Measurements from ENCODE around the gene ARHGEF7. TPM values are rescaled to one million over a fixed set of nuclear protein-coding genes. Genes with fewer than 3 reads are reported as not detected.

ARHGEF7 gene
- total RNA-seq, 2 donors from 2014 or later, result 117 to 152 TPM

DNA sequence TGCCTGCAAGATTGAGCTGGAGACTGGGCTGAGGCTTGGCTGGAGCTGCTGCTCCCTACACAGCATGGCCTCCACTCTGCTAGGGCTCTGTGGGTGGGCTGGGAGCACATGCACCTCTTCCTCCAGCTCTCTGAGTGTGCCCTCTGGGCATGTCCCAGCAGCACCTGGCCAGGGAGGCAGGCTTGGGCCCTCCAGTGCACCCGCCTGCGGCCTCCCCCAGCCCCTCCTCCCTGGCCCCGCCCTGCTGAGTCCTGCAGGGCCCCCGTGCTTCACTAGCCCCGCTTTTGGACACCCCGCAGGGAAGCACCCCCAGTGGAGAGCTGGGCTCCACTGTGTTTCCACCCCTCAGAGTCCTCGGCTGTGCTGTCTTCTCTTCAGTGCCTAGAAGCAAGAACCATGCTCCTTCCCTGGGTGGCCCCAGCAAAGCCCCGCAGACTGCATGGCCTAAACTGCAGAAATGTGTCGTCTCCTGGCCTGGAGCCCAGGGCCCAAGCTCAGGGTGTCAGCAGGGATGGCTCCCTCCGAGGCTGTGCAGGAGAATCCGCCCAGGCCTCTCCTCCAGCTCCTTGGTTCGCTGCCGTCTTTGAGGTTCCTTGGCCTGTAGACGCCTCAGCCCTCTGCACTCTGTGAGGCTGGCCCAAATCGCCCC lies 200.4 kb downstream of the ARHGEF7 start:
- TF ChIP-seq, protein P1, sequence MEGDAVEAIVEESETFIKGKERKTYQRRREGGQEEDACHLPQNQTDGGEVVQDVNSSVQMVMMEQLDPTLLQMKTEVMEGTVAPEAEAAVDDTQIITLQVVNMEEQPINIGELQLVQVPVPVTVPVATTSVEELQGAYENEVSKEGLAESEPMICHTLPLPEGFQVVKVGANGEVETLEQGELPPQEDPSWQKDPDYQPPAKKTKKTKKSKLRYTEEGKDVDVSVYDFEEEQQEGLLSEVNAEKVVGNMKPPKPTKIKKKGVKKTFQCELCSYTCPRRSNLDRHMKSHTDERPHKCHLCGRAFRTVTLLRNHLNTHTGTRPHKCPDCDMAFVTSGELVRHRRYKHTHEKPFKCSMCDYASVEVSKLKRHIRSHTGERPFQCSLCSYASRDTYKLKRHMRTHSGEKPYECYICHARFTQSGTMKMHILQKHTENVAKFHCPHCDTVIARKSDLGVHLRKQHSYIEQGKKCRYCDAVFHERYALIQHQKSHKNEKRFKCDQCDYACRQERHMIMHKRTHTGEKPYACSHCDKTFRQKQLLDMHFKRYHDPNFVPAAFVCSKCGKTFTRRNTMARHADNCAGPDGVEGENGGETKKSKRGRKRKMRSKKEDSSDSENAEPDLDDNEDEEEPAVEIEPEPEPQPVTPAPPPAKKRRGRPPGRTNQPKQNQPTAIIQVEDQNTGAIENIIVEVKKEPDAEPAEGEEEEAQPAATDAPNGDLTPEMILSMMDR (IDR thresholded peaks at IDR 0.05), result no peak
- H3K4me3 ChIP-seq, result no peak overlapping the region
- H3K27me3 ChIP-seq (replicated peaks; ENCODE audit: insufficient read depth), result no peaks in the 10 kb centered on the region
- no peaks in the 10 kb centered on the region for H3K36me3 ChIP-seq
- ATAC-seq (ENCODE audit: insufficient number of reproducible peaks, low FRiP score, low read depth), result no peak
- no peaks in the 10 kb centered on the region for H3K9me3 ChIP-seq
- peaks cover 0 to 12% of the 10 kb centered on the region in 2 donors for H3K4me1 ChIP-seq (ENCODE audit: control insufficient read depth in 1 of 2, low read depth in 2 of 2)
- H3K27ac ChIP-seq, result no peak overlapping the region
- no peak for DNase-seq (ENCODE audit: low spot score)

DNA sequence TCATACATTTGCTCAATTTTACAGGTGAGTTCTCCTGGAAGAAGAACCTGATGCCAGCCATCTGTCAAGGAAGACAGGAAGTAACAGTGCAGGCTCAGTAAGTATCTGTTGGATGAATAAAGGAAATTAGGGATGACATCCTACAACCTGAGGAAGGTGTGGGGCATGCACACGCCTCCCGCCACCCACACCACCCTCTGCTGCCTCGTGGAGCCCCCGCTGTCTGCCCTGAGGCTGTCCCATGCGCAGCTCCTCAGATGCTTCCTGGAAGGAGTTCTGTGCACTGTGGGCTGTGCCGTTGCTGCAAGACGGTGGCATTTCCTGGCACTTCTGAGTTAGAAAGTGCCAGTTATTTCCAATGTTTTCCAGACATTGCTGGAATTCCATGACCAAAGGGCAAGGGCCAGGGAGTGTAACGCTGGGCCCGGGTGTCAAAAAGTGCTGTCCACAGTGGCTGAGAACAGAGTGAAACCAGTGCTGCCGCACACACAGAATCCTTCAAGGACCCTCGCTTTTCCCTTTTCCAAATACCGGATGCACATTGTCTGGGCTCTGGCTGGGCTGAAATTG lies 201.1 kb downstream of the ARHGEF7 start:
- H3K36me3 ChIP-seq, result no peaks in the 10 kb centered on the region
- no peak overlapping the region for H3K4me3 ChIP-seq
- DNase-seq (ENCODE audit: low spot score), result no peak
- no peak for ATAC-seq (ENCODE audit: insufficient number of reproducible peaks, low FRiP score, low read depth)
- H3K4me1 ChIP-seq (ENCODE audit: control insufficient read depth in 1 of 2, low read depth in 2 of 2), result peaks cover 0 to 12% of the 10 kb centered on the region in 2 donors
- H3K27me3 ChIP-seq (replicated peaks; ENCODE audit: insufficient read depth), result no peaks in the 10 kb centered on the region
- no peaks in the 10 kb centered on the region for H3K9me3 ChIP-seq
- TF ChIP-seq, protein P1 (IDR thresholded peaks at IDR 0.05), result no peak
- no peak overlapping the region for H3K27ac ChIP-seq

DNA sequence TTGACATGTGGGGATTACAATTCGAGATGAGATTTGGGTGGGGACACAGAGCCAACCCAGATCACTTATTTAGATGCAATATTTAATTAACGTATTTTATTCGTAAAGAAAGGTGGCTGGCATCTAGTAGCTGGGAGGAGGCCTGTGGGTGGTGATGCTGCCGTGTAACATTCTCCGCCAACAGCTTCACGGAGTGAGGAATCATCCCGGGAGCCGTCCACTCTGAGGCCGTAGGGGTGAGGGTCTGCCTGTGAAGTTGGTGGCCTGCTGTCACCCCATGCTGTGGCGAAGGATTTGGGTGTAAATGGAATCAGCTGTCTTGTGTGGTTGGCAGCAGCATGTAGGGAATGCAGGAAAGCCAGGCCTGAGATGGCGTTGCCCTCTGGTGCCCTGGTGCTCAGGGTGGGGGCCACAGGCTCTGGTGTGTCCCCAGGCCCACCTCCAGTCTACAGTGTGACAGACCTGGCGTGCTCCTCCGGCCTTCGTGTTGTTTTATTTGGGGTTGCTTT lies 202.0 kb downstream of the ARHGEF7 start:
- Histone ChIP-seq H3K27me3 (replicated peaks; ENCODE audit: insufficient read depth) (no peaks in the 10 kb centered on the region), H3K4me3 (no peak overlapping the region), H3K4me1 (ENCODE audit: control insufficient read depth in 1 of 2, low read depth in 2 of 2) (peaks cover 0 to 12% of the 10 kb centered on the region in 2 donors), H3K27ac (no peak overlapping the region), H3K9me3 (no peaks in the 10 kb centered on the region), H3K36me3 (no peaks in the 10 kb centered on the region)
- DNase-seq (ENCODE audit: low spot score) (no peak), ATAC-seq (ENCODE audit: insufficient number of reproducible peaks, low FRiP score, low read depth) (no peak)
- TF ChIP-seq, protein P1 (IDR thresholded peaks at IDR 0.05), result no peak

DNA sequence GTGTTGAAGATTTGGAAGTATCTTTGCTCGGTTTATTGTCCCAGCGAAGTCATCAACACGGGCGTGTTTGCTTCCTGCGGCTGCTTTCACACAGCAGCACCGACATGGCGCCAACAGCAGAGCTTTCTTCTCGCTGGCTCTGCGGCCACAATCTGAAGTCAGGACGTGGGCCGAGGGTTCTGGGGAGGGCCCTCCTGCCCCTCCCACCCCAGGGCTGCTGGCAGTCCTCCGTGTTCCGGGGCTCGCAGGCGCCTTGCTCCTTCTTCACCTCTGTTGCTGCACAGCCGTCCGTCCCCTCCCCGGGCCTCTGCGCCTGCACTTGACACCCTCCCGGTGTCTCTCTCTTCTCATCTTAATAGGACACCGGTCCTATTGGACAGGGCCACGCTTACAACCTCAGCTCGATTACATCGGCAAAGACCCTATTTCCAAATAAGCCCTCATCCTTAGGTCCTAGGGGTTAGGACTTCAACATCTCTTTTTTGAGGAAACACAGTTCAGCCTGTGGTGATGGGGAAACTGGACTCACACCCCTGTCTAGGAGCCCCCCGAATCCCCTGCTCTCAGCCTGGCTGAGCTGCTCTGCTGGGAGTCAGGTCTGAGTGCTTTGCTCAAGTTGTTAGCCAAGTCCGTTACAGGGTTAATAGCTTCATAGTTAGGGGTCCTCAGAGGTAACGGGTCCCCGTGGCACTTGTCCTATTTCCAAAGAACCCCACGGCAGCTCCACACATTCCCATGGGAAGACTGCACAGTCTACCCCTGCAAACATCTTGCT lies 202.6 kb downstream of the ARHGEF7 start:
- Histone ChIP-seq H3K27ac (no peak overlapping the region), H3K4me3 (no peak overlapping the region), H3K27me3 (replicated peaks; ENCODE audit: insufficient read depth) (no peaks in the 10 kb centered on the region), H3K36me3 (no peaks in the 10 kb centered on the region), H3K9me3 (no peaks in the 10 kb centered on the region), H3K4me1 (ENCODE audit: control insufficient read depth in 1 of 2, low read depth in 2 of 2) (peaks cover 0 to 12% of the 10 kb centered on the region in 2 donors)
- DNase-seq (ENCODE audit: low spot score), result no peak
- no peak for ATAC-seq (ENCODE audit: insufficient number of reproducible peaks, low FRiP score, low read depth)
- TF ChIP-seq, protein P1 (IDR thresholded peaks at IDR 0.05), result no peak

DNA sequence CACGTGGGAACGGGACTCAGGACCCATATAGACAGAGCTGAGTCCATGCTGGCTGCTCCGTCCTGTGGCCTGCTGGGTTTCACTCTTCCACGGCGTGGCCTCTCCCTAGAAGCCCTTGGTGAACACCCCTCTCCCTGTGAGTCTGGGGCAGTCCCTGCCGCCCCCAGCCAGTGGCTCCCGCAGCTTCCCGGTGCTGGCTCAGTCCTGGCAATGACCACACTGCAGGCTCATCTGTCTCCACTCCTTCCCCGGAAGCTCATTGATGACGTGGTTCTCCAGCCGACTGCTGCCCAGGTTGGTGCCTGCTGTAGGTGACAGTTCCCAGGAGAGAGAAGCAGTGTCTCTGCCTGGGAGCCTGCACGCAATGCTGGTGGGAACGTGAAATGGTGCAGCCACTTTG lies 203.3 kb downstream of the ARHGEF7 start:
- no peaks in the 10 kb centered on the region for H3K9me3 ChIP-seq
- TF ChIP-seq, protein P1 (IDR thresholded peaks at IDR 0.05), result no peak
- H3K27ac ChIP-seq, result no peak overlapping the region
- no peaks in the 10 kb centered on the region for H3K36me3 ChIP-seq
- no peak for DNase-seq (ENCODE audit: low spot score)
- peaks cover 0 to 12% of the 10 kb centered on the region in 2 donors for H3K4me1 ChIP-seq (ENCODE audit: control insufficient read depth in 1 of 2, low read depth in 2 of 2)
- H3K4me3 ChIP-seq, result no peak overlapping the region
- H3K27me3 ChIP-seq (replicated peaks; ENCODE audit: insufficient read depth), result no peaks in the 10 kb centered on the region
- no peak for ATAC-seq (ENCODE audit: insufficient number of reproducible peaks, low FRiP score, low read depth)

Data from thoracic aorta (tissue), 2 donors.